Measurements from ENCODE around the gene MYRIP.
"Not testable (repeated sequence)": the region's sequence is repeated elsewhere in the genome, so short reads cannot be mapped to it uniquely, and the experiment has no call there.

MYRIP gene

GRCh38 chr3:39808467-39809180 is 785 bp upstream of the MYRIP start:
- DNase-seq = no peak

- no peak for DNase-seq
These were observed 686 bp downstream of the MYRIP start for GRCh38 chr3:39809995-39810595.

- no peak for DNase-seq
These were observed 1.3 kb downstream of the MYRIP start for GRCh38 chr3:39810647-39811161.

- DNase-seq = no peak
These were observed 2.2 kb downstream of the MYRIP start for GRCh38 chr3:39811561-39811960.

- DNase-seq = no peak
These were observed 3.1 kb downstream of the MYRIP start for GRCh38 chr3:39812537-39812936.

- DNase-seq = no peak
These were observed 4.6 kb downstream of the MYRIP start for GRCh38 chr3:39814007-39814406.

GRCh38 chr3:39819899-39820298 is 10.5 kb downstream of the MYRIP start:
- no peak for DNase-seq

GRCh38 chr3:39833764-39834163 is 24.4 kb downstream of the MYRIP start:
- DNase-seq = not testable (repeated sequence)

GRCh38 chr3:39839484-39839883 is 30.1 kb downstream of the MYRIP start:
- DNase-seq = no peak

GRCh38 chr3:39843440-39843839 is 34.0 kb downstream of the MYRIP start:
- no peak for DNase-seq

- DNase-seq = no peak
These were observed 39.0 kb downstream of the MYRIP start for GRCh38 chr3:39848365-39848764.

- no peak for DNase-seq
These were observed 40.7 kb downstream of the MYRIP start for GRCh38 chr3:39849992-39850715.

- no peak for DNase-seq
These were observed 41.3 kb downstream of the MYRIP start for GRCh38 chr3:39850716-39851032.

GRCh38 chr3:39855517-39855916 is 46.1 kb downstream of the MYRIP start:
- DNase-seq = no peak

- no peak for DNase-seq
These were observed 60.5 kb downstream of the MYRIP start for GRCh38 chr3:39869890-39870289.

- no peak for DNase-seq
These were observed 61.3 kb downstream of the MYRIP start for GRCh38 chr3:39870706-39871105.

- DNase-seq = no peak
These were observed 70.2 kb downstream of the MYRIP start for GRCh38 chr3:39879581-39879980.

GRCh38 chr3:39882111-39882510 is 72.7 kb downstream of the MYRIP start:
- DNase-seq = no peak

GRCh38 chr3:39892068-39892467 is 82.7 kb downstream of the MYRIP start:
- no peak for DNase-seq

GRCh38 chr3:39896184-39896583 is 86.8 kb downstream of the MYRIP start:
- no peak for DNase-seq

GRCh38 chr3:39900462-39901002 is 91.1 kb downstream of the MYRIP start:
- no peak for DNase-seq

GRCh38 chr3:39903253-39903652 is 93.8 kb downstream of the MYRIP start:
- DNase-seq = no peak

GRCh38 chr3:39905788-39906187 is 96.4 kb downstream of the MYRIP start:
- no peak for DNase-seq

- DNase-seq = no peak
These were observed 98.6 kb downstream of the MYRIP start for GRCh38 chr3:39907981-39908380.

Data from CD4-positive, alpha-beta T cell treated with Interleukin-6 for 4 hours (primary cell).